ENCODE results near the gene PLXNC1.
A peak's percentile ranks its signal among the peaks of the same experiment; 100 is the strongest.

The PLXNC1 gene

DNA sequence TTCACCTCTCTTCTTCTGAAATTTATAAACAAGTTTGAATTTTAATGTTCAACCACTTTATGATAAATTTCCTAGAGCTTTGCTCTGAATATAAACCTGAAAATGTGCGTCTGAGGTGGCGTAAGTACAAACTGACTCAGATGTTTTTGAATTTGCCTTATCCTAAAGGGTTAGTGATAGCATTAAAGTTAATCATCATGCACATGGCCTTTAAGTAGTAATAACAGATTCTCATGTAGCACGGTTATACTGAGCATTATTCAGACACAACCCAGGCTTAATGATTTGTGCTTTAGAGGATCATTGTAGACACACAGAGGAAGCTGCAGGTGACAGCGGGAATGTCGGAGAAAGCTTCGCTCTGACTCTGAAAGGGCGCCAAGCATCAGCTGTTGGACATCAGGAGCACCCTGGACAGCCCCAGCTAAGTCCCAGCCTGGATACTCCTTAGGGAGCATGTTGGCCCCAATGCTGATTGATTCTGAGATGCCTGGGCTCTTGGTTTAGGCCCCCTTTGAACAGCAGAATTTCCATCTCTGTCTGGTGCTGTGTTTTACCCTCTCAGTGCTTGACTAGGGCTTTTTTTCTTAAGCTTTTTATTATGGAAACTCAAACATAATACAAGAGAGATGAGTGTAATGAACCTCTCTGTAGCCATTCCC lies 91.1 kb downstream of the PLXNC1 start:
- DNase-seq (ENCODE audit: low read depth): no peak

- no peak for DNase-seq (ENCODE audit: low read depth)
Observed at GRCh38 chr12:94240171-94240570, 91.8 kb downstream of the PLXNC1 start.

- no peak for DNase-seq (ENCODE audit: low read depth)
Observed at GRCh38 chr12:94242901-94243300, 94.5 kb downstream of the PLXNC1 start.

GRCh38 chr12:94244165-94245133 lies 96.1 kb downstream of the PLXNC1 start:
- peak; percentile 18 for DNase-seq (ENCODE audit: low read depth)

GRCh38 chr12:94245631-94246383 lies 97.4 kb downstream of the PLXNC1 start:
- DNase-seq (ENCODE audit: low read depth): no peak

DNA sequence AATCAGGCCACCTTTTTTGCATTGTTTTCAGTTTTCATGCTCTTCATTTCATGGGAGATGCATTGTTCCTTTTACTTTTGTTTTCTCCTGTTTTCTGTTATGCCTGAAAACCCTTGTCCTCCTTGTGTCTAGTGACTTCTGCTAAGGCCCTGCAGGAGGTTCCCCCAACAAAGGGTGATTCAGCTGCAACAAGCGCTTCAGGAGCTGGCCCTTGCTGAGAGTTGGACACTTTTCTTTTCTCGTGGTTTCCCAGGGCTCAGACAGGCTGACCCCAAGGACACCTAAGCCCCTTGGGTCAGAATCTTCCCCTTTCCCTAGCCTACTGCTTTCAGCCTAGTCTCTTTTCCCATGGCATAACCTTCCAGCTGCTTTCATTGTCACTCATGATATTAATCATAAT lies 98.9 kb downstream of the PLXNC1 start:
- no peak for DNase-seq (ENCODE audit: low read depth)

GRCh38 chr12:94248582-94248981 lies 100.2 kb downstream of the PLXNC1 start:
- no peak for DNase-seq (ENCODE audit: low read depth)

DNA sequence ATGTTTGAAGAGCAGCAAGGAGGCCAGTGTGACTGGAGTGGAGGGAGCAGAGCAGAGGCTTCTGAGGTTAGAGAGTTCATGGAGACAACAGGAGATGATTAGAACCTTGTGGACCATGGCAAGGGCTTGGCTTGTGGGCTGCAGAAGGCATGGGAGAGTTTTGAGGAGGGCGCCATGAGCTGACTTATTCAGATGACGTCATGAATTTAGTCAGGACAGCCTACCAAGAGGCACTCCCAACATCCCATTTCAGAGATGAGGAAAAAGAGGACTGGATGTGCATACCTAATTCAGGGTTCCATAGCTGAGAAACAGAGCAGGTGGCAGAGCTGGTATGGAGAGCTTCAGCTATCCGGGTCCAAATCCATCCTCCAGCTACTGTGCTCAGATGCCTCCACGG lies 101.8 kb downstream of the PLXNC1 start:
- DNase-seq (ENCODE audit: low read depth): no peak

GRCh38 chr12:94254270-94254669 lies 105.9 kb downstream of the PLXNC1 start:
- no peak for DNase-seq (ENCODE audit: low read depth)

DNA sequence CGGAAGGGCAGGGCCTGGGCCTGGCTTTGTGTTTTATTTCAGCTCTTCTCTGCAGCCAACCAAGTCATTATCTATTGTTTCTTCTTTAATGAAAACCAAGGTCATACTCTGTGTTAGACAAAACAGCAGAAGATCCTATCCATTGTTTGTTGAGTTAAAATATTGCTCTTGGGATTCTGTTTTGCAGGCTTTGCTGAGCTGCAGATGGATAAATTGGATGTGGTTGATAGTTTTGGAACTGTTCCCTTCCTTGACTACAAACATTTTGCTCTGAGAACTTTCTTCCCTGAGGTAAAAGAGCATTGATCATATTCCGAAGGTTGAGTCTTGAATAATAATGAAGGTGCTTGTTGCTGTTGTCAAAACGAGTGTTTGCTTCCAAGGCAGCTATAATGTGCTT lies 106.6 kb downstream of the PLXNC1 start:
- no peak for DNase-seq (ENCODE audit: low read depth)

DNA sequence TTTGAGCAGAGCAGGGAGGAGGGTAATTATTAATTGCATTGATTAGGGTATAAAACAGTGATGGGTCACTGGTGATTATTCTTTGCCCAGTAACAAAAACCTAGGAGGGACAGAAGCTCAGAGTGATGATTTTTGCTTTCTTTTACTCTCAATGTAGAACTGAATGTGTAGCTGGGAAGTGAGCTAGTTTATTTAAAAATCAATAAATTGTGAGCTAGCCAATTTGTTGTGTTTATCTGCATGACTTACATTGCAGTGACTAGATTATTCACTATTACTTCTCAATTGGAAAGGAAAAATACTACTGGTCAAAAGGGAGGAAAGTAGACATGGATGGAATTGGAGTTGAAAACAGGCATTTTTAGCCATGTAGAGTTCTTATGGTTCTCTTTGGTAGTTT lies 107.1 kb downstream of the PLXNC1 start:
- DNase-seq (ENCODE audit: low read depth): no peak

GRCh38 chr12:94258593-94258992 lies 110.2 kb downstream of the PLXNC1 start:
- DNase-seq (ENCODE audit: low read depth): no peak

- no peak for DNase-seq (ENCODE audit: low read depth)
Observed at GRCh38 chr12:94260017-94260416, 111.6 kb downstream of the PLXNC1 start.

GRCh38 chr12:94260717-94261116 lies 112.3 kb downstream of the PLXNC1 start:
- no peak for DNase-seq (ENCODE audit: low read depth)

DNA sequence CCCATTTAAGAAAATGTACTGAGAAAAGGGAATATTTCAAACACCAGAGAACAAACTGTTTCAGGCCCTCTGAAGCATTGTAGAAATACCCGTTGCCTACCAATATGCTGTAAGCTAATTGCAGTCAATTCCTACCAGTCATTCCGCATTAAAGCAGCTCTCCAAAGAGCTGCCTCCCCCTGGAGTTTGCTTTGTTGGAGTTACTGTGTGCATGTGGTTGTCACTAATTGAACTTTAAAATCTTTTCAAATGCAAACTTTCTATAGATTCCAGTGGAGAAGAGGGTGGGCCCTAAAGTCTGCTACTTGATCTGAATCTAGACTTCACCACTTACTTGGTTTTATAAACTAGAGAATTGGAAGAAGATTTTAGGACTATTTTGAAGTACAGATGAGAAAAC lies 112.7 kb downstream of the PLXNC1 start:
- no peak for DNase-seq (ENCODE audit: low read depth)

- DNase-seq (ENCODE audit: low read depth): no peak
Observed at GRCh38 chr12:94261786-94262185, 113.4 kb downstream of the PLXNC1 start.

GRCh38 chr12:94262228-94263010 lies 114.0 kb downstream of the PLXNC1 start:
- peak; percentile 84 for DNase-seq (ENCODE audit: low read depth)

DNA sequence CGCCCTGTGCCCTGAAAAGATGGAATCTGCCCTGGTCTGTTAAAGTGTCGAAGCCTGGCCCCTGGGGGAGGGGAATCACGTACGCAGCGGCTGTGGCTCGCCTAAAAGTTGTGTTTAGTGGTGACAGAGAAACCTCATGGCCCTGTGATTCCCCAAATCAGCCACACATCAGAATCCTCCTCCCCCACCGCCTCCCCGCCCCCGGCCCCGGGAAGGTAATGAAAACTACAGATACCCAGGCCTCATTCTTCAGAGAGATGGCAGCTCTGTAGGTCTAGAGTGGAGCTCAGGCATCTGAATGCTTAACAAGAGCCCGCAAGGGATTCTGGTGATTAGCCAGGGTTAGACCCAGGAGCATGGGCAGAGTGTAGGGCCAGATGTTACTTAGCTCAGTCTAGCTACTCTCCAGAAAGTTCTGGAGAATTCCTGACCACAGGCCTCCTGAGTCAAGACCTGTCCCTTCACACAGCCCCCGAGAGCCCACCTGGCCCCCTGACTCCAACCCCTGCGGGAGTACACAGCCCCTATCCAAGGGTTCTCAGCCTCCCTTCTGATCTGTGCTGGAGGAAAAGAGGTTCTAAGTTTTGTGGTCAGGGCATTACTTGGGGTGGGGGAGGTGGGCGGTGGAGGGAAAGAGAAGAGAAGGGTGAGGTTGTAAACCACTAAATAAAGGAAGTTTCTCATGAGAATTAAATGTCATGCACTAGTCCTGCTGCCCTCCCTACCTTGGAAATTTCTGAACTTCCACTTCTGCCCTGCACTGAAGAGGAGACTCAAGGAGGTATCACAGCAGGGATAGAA lies 114.8 kb downstream of the PLXNC1 start:
- no peak for DNase-seq (ENCODE audit: low read depth)

GRCh38 chr12:94263905-94264561 lies 115.7 kb downstream of the PLXNC1 start:
- DNase-seq (ENCODE audit: low read depth): no peak

GRCh38 chr12:94264736-94265485 lies 116.5 kb downstream of the PLXNC1 start:
- DNase-seq (ENCODE audit: low read depth): no peak
